Pulmonary artery endothelial cell (primary cell): ENCODE results near the gene MSANTD3. TPM values are rescaled to one million over a fixed set of nuclear protein-coding genes. Genes with fewer than 3 reads are reported as not detected.

Source experiments
- DNase-seq: peaks from one replicate; pipeline ENCODE4 v3.0.0-alpha.2; 2011; ENCODE audit warnings: low read depth, low spot score
- total RNA-seq: library from RNA; depleted of rRNA; stranded (reverse); fragments of >200 nt; gene quantifications from 2 replicates; pipeline ENCODE4 v1.2.3, GENCODE V29; 2014

The MSANTD3 gene
- total RNA-seq, 1 donor from 2014 or later: 66.4 TPM

DNA sequence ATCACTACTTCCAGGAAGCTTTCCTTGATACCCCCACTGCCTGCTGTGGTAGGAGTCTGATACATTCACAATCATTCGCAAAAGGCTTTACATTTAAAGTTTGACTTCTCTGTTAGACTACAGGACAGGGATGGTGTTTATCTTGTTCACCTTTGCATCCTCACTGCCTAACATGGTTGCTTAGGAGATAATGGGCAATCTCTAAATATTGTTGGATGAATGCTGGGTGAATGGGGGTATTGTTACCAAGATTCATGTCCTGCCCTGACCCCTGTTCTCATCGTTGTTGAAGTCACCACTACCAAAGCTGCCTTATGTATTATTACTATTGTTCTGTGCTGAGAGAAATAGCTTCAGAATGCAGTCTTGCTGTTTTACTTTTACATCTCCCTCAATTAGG lies 38.3 kb downstream of the MSANTD3 start:
- no peak for DNase-seq

DNA sequence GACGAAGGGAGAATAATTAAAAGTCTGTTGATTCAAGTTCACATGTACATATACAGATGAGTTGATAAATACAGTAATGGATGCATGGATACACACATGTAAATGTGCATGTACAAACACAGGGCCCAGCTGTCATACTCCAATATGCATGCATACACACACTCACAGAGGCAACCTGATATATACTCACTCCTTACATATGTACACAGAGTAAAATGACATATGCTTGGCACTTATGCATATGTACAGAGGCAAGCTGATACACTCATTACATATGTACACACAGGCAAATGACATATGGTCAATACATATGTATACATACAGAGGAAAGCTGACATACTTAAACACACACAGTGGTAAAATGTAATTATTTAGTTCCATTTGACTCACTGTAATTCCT lies 38.8 kb downstream of the MSANTD3 start:
- DNase-seq: no peak

DNA sequence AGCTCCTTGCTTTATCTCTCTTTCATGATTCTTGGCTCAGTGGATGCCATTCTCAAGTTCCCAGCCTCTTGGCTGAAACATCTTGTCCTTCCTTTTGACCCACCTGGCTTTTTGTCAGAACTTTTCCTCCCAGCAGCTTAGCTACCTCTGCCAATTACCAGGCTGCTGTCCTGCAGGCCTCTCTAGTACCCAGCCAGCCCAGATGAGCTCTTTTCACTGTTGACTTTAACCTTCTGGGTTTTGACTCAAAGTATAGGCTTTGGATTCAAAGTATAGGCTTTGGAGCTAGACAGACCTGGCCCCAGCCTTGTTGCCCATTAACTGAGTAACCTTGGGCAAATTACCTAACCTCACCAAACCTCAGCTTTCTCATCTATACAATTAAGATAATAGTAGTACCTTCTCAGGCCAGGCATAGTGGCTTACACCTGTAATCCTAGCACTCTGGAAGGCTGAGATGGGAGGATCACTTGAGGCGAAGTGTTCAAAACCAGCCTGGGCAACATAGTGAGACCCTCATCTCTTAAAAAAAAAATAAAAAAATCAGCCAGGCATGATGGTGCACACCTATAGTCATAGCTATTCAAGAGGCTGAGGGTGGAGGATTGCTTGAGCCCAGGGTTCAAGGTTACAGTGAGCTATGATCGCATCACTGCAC lies 39.4 kb downstream of the MSANTD3 start:
- DNase-seq: no peak

DNA sequence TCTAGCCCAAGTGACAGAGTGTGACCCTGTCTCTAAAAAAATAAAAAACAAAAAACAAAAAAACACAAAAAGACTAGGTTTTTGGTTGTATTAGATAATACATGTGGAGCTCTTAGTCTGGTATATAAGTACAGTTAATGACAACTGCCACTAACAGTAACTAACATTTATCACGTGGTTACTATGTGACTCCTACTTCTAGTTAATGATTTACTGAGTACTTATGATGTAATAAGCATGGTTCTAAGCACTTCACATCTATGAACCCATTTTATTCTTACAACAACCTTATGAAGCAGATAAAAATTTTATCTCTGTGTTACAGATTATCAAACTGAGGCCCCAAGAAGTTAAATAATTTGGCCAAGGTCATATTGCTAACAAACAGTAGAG lies 39.9 kb downstream of the MSANTD3 start:
- no peak for DNase-seq

DNA sequence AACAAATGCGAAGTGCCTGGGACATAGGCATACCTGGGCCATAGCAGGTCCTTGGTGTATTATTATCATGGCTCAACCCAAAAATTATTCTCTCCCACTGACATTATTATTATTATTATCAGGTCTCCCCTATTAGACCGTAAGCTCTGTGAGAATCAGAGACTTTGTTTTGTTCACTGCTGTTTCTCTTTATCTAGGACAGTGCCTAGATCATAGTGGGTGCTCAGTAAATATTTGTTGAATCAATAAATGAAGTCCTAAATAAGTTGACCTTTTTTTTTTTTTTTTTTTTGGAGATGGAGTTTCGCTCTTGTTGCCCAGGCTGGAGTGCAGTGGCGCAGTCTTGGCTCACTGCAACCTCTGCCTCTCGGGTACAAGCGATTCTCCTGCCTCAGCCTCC lies 41.1 kb downstream of the MSANTD3 start:
- no peak for DNase-seq

DNA sequence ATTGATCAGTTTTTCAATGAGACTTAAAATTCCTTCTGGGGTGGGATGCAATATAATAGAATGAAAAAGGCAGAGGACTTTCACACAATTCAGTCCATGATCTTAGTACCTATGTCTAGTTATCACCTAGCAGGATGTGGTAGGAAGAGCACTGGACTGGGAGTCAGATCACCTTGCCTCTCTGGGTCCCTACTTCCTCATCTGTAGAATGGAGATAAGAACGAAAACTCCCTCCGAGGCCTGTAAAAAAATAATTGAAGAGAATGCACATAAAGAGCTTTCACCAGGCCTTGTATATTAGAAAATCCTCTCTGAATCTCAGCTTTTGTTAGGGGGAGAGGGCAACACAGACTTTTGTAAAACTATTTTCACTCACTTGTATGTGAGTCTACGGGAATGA lies 45.3 kb downstream of the MSANTD3 start:
- no peak for DNase-seq

DNA sequence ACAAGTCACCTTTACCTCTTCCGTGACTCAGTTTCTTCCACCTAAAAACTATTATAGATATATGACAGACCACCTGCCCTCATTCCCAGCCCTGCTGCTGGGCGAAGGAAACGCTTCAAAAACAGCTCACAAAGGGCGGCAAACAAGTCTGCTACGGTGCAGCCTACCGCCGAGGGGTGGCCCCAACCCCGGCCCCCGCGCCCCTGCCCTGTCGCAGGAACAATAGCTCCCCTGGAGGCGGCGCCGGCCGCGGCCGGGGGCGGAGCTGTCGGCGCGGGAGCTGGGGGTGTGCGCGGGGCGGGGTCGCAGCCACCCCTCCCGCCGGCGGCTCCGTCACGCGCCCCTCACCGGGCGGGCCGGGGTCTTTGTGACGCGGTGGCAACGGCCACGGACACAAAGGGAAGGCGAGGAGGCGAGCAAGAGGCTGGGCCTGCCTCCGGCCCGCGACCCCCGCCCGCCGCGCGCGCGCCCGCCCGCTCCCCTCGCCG lies 45.9 kb downstream of the MSANTD3 start, which contains the start of gene TMEFF1:
Gene TMEFF1, plus strand, starts transcription at position 362 of the 488 bp plus-strand sequence. CDS start 396 bp downstream, outside the sequence.
- no peak for DNase-seq

DNA sequence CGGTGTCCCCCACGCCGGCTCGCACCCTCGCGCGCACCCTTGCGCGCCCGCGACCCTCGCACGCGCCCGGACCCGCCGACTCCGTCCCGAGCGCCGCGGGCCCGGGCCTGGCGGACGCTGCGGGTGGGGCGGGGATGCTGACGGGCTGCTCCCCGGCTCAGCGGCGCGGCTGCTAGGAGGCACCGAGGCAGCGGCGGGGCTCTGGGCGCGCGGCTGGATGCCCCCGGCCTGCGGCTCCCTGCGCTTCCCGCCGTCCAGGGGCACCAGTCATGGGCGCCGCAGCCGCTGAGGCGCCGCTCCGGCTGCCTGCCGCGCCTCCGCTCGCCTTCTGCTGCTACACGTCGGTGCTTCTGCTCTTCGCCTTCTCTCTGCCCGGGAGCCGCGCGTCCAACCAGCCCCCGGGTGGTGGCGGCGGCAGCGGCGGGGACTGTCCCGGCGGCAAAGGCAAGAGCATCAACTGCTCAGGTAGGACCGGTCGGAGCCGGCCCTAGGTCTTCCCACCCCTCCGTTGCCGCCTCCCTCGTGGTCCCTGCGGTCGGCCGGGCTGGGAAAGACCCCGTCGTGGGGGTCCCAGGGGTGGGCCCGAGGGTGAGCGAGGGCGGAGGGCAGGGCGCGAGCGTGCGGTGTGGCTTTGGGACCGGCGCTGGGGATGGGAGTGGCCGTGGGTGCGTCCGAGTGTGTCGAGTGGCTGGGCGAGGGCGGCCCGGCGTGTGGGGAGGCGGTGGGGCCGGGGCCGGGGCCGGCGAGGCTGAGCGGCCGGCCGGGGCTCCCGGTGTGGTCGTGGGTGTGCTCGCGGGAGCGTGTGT lies 46.5 kb downstream of the MSANTD3 start:
- DNase-seq: no peak

DNA sequence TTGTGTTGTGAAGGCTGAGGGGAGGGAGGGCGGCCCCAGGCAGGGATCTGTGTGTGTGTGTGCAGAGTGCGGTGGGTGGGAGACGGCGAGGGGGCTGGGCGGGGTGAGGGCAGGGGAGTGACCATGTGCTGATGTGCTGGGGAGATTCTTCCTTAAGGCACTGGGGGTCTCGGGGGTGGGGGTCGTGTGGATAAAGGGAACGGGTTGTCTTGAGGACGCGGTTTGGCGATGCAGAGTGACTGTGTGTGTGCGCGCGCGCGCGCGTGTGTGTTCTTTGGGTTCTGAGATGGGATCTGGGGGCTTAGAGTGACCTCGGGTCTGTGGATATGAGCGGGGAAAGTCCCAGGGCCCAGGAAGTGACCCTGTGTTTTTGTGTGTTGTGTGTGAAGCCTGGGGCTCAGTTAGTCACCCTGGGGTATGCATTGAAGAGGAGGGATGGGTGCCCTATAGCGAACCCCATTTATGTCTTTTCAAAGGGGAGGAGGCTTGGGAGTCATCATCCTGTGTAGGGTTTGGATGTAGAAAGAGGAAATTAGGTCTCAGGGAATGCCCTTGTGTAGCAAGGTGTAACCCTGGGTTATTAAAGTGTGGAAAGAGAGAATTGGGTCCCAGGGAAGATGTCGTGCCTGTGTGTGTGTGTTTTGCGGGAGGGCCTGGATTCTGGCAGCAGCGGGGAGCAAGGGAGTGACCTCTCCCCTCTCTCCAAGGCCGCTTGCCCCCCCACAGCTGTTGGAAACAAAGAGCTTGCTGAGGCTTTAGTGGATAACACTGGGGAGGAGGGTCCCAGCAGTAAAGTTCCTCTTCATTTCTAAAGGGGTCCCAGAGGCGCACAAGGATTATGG lies 47.4 kb downstream of the MSANTD3 start:
- DNase-seq: no peak

DNA sequence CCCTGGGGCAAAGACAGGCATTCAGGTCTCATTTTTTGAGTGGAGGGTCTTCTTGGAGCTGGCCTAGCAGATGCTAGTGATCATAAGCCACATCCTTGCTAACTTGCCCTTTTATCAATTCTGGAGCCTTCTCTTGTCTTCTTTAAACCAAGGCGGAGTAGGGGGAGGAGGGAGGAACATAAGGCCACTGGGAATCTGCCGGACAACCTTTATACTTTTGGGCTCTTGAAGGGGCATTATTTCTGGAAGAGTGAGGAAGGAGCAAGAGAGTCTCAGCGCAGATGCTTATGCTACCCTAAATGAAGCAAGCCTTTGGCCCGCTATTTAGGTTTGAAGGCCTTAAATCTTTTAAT lies 48.0 kb downstream of the MSANTD3 start:
- no peak for DNase-seq

DNA sequence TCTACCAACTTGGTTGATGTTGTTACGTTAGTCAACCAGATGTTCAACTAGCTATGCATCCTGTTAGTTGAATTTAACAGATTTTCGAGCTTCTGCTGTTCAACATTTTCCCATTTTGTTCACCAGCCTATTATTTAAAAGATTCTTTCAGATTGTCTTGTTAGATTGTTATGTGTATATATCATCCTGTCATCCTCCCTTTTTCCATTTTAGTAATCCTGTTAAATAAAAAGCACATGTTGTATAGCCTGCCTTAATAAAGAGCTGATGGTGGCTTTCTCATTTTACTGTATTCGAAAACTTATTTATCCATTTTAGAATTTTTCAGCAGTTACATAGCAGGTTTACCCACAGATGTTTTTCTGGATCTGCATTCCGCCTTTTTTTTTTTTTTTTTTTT lies 50.3 kb downstream of the MSANTD3 start:
- DNase-seq: no peak

DNA sequence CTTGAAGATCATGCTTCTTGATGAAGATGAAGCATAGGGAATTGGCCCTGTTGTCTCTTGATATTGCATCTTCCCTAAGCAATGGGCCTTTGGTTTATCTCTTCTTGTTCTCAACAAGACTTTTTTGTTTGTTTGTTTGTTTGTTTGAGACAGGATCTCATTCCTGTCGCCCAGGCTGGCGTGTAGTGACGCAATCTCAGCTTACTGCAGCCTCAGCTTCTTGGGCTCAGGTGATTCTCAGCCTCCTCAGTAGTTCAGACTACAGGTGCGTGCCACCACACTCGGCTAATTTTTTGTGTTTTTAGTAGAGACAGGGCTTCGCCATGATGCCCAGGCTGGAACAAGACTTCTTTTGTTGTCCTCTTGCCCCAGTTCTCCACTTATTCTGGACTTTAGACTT lies 51.2 kb downstream of the MSANTD3 start:
- DNase-seq: no peak

DNA sequence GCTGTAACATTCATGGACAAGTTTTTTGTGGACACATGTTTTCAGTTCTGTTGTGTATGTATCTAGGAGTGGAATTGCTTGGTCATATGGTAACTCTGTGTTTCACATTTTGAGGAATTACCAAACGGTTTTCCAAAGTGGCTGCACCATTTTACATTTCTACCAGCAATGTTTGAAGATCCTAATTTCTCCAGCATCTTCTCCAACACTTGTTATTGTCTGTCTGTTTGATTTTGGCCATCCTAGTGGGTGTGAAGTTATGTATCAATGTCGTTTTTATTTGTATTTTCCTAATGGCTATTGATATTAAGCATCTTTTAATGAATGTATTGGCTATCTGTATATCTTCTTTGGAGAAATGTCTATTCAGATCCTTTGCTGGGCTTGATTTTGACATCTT lies 52.9 kb downstream of the MSANTD3 start:
- no peak for DNase-seq

DNA sequence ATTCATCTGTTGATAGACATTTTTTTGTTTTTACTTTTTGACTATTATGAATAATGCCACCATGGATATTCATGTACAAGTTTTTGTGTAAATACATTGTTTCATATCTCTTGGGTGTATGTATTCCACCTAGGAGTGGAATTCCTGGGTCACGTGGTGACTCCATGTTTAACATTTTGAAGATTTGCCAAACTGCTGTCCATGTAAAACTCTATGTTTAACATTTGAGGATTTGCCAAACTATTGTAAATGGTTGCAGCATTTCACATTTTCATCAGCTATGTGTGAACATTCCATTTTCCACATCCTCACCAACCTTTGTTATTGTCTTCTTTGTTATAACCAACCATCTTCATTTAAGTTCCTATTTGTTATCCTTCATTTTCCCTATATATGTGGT lies 58.3 kb downstream of the MSANTD3 start:
- DNase-seq: no peak

DNA sequence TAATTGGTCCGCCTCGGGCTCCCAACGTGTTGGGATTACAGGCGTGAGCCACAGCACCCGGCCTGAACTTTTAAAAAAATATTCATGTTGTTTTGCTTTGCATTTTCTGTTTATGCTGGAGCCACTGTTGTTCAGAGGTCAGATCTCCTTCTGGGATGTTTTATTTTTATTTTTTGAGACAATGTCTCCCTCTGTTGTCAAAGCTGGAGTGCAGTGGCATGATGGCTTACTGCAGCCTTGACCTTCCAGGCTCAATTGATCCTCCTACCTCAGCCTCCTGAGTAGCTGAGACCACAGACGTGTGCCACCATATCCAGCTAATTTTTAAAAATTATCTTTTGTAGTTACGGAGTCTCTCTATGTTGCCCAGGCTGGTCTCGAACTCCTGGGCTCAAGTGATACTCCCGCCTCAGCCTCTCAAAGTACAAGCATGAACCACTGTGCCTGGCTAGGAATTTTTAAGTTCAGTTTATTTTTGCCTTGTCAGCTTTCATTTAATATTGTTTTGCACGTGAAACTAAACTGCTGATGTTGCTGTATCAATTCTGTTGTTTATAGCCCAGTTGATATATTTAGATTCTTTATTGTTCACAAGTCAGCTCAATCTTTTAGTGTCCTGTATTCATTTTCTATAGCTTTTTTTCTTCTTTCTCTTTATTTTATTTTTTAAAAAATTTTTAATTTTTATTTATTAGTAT lies 59.7 kb downstream of the MSANTD3 start:
- no peak for DNase-seq

DNA sequence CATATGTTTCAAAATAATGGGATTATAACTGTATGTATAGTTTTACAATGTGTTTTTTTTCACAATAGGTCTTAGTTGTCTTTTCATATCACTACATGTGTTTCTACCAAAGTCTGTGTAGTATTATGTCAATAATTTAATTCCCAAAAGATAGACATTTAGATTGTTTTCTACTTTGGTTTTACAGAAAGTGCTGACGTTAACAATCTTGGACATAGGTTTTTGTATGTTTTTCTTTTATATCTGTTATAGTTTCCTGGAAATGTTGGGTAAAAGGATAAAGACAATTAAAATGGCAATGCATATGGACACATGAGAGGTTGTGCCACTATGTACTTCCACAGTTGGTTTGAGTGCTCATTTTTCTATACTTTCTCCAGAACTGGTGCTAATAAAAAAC lies 61.2 kb downstream of the MSANTD3 start:
- no peak for DNase-seq

DNA sequence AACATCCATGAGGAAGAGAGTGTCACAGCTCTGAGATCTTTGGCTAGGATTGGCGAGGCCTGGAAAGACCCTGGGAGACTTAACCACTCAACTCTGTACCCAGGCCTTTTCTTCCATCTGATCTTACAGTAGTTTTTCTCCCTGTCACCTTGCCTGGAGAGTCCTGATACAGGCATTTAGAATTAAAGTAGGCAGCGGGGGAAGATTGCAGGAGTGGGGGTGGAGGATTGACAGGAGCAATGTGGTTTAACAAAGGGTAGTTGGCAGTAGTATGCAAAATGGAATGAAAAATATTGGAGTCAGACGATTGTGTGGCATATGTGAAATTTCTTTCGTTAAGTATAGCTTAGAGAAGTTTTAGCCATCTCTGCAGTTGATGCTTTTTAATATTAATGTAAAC lies 62.9 kb downstream of the MSANTD3 start:
- no peak for DNase-seq

DNA sequence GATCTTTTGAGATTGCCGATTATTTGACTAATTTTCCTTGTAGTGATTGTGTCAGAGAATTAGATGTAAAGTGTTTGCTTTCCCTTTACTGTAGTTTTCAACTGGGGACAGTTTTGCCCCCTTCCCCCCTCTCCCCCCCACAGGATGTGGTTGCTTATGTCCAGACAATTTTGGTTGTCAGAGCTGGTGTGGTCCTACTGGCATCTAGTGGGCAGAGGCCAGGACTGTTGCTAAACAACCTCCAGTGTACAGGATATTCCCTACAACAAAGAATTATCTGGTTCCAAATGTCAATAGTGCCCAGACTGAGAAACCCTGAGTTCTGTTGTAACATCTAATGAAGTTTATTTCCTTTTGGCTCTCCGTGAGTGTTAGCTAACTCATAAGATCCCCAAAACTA lies 66.0 kb downstream of the MSANTD3 start:
- no peak for DNase-seq

DNA sequence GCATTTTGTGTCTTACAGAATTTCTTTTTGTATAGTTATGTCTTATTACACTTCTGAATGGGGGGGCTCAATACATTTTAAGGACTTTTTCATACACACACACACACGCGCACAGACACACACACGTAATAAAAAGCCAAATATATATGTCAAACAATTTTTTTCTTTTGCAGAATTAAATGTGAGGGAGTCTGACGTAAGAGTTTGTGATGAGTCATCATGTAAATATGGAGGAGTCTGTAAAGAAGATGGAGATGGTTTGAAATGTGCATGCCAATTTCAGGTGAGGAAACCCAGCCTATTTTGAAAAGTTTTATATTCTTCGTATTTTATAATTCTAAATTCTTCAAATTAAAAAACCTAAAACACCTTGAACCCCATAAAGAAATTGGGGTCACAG lies 71.6 kb downstream of the MSANTD3 start:
- no peak for DNase-seq

DNA sequence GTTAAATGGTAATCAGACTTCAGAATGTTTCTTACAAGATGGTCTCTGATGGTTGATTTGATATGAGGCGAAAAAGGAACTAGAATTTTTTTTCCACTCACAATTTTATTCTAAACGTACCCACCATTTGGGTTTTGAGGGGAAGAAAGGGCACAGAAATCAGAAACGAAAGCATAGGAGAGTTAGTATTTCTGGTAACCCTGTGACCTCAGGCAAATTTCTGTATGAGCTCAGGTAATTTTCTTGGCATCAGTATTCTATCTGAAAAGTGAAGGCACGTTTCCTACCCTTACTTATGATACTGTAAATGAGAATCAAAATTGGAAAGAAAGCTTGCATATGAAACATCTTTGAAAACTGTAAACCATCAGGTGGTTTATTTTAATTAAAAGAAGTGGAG lies 72.5 kb downstream of the MSANTD3 start:
- DNase-seq: no peak

DNA sequence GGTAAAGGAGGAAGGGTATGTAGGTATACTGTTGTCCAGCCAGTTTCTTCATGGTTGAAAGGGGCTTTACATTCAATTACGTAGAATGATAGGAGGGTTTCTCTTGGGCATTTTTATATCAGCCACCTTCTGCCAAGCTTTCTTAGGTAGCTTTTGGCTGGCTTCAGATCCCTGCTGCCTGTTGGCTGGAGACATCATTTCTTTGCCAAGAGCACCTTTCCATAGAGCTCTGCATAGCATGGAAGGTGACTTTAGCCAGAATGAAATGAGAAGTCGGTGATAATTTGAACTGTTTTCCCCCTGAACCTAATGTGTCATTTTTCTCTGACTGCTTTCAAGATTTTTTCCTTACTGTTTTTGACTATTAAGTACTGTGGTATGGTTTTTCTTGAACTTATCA lies 72.9 kb downstream of the MSANTD3 start:
- no peak for DNase-seq
